Upper lobe of left lung (tissue), 6 donors: ENCODE data around the gene ISCU. TPM values are rescaled to one million over a fixed set of nuclear protein-coding genes. Genes with fewer than 3 reads are reported as not detected.

ENCODE experiments used
- ATAC-seq, 2 donors: fragments of 200-7000 bp; cut with Tn5 transposase; one replicate each; pipeline ENCODE4 v1.9.1; 2022; ENCODE audit warnings: mild to moderate bottlenecking in 2 of 2, moderate library complexity in 2 of 2; ENCODE audit not compliant: low FRiP score in 2 of 2
- DNase-seq, 2 donors: peaks; one replicate each; pipeline ENCODE4 v3.0.0-alpha.2; 2019 to 2020
- H3K27ac ChIP-seq, 4 donors: fragments of 200-600 bp; sonication (generic); one replicate each; pipeline ENCODE4 v1.5.1; 2016 to 2019
- H3K27me3 ChIP-seq, 4 donors: fragments of 200-600 bp; sonication (generic); one replicate each; pipeline ENCODE4 v1.5.1; 2017 to 2019
- H3K36me3 ChIP-seq, 4 donors: fragments of 200-600 bp; sonication (generic); one replicate each; pipeline ENCODE4 v1.5.1; 2016 to 2019
- H3K4me1 ChIP-seq, 4 donors: fragments of 200-600 bp; sonication (generic); one replicate each; pipeline ENCODE4 v1.5.1; 2018 to 2019
- H3K4me3 ChIP-seq, 4 donors: fragments of 200-600 bp; sonication (generic); one replicate each; pipeline ENCODE4 v1.5.1; 2017 to 2019; ENCODE audit warnings: mild to moderate bottlenecking in 2 of 4, moderate library complexity in 1 of 4
- H3K9me3 ChIP-seq, 4 donors: fragments of 200-600 bp; sonication (generic); one replicate each; pipeline ENCODE4 v1.5.1; 2018 to 2019
- EP300 ChIP-seq, 4 donors: sonication (generic); formaldehyde crosslinking; IDR thresholded peaks; one replicate each; pipeline ENCODE4 v1.5.1; 2017; ENCODE audit warnings: antibody characterized with exemption in 4 of 4, control low read depth in 2 of 4
- POLR2A ChIP-seq, 4 donors: fragments of 450-650 bp; IDR thresholded peaks; one replicate each; pipeline ENCODE4 v1.5.1; 2016 to 2017; ENCODE audit warnings: antibody characterized with exemption in 4 of 4, mild to moderate bottlenecking in 2 of 4
- POLR2AphosphoS5 ChIP-seq, 2 donors: sonication (generic); formaldehyde crosslinking; IDR thresholded peaks; one replicate each; pipeline ENCODE4 v1.5.1; 2017; ENCODE audit warnings: antibody characterized with exemption in 2 of 2
- WGBS, 2 donors: methylation state at CpG; one replicate each; pipeline ENCODE4 v1.1.5; 2017 to 2018; 5-methylcytosine and 5-hydroxymethylcytosine counted together
- total RNA-seq, 6 donors: library from RNA; depleted of rRNA in 4 of 6; stranded (reverse); fragments of >200 nt in 4 of 6; gene quantifications; one replicate each; pipeline versions ENCODE4 v1.1.0 to v1.2.1, GENCODE V29; 2016 to 2021
- TF ChIP-seq, protein P1 (sequence below), 6 experiments: fragments of 450-650 bp in 4 of 6; fragments of 200-600 bp in 2 of 6; sonication (generic) in 2 of 6; IDR thresholded peaks; one replicate each; pipeline ENCODE4 v1.5.1; 2016 to 2019; ENCODE audit warnings: antibody characterized with exemption in 6 of 6
- donor health status: DM: no; HTN: no; CAD: no; lungs with moderate emphysema.
- donor health status: DM: no; HTN: yes; CAD: no; lungs with severe emphysema.

ISCU gene
- 100 to 1,000 TPM; 130 to 192 (median 152) TPM for total RNA-seq

DNA sequence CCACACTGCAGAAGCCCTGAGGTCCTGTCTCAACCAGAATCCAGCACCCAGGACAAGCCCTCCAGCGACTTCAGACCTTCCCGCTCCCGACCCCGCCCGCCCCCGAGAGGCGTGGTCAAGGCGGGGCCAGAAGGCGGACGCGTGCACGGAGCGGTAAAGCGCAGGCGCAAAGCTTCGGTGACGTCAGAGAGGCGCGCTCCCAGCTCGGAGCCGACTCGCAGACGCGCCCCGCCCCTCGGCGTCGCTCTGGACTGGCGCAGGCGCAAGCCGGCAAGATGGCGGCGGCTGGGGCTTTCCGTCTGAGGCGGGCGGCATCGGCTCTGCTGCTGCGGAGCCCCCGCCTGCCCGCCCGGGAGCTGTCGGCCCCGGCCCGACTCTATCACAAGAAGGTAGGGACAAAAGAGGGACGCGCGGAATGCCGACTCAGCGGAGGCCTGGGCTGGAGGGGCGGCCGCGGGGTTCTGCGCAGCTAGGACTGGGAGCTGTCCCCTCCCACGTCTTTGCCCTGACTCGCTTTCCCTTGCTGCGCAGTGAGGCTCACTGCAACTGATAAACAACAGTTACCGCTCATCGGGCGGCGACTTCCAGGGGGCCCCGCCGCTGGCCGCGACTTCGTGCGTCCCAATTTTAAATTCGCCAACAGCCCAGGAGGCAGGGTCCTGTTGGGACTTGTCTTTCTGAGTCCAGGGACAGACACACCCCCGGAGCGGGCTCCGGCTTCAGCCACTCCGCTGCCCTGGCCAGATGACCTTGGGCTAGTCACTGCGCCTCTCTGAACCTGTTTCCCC lies at the start of gene ISCU:
Gene ISCU, plus strand, starts transcription at position 249 of the 788 bp plus-strand sequence. Its CDS starts 27 bp downstream, at position 276.
- DNase-seq (peak; percentile 97 to 99), ATAC-seq (peak; percentile 94 to 95)
- H3K4me3 ChIP-seq = peak within 1 kb of the TSS; percentile 64 to 95 (median 82)
- H3K27me3 ChIP-seq = no peaks in the 10 kb centered on the region
- peak within 1 kb of the TSS; percentile 87 to 95 (median 94) for H3K27ac ChIP-seq
- WGBS, 2 donors = 0 to 1% methylated on average over 14 to 41 of the region's 72 CpGs
- TF ChIP-seq POLR2A (IDR thresholded peaks at IDR 0.05) = peak; percentile 61 to 98 (median 92)
- peak; percentile 85 to 96 for TF ChIP-seq POLR2AphosphoS5 (IDR thresholded peaks at IDR 0.05)
- TF ChIP-seq EP300 (IDR thresholded peaks at IDR 0.05) = peak in 1 of 4 donors; percentile 46
- TF ChIP-seq, protein P1, sequence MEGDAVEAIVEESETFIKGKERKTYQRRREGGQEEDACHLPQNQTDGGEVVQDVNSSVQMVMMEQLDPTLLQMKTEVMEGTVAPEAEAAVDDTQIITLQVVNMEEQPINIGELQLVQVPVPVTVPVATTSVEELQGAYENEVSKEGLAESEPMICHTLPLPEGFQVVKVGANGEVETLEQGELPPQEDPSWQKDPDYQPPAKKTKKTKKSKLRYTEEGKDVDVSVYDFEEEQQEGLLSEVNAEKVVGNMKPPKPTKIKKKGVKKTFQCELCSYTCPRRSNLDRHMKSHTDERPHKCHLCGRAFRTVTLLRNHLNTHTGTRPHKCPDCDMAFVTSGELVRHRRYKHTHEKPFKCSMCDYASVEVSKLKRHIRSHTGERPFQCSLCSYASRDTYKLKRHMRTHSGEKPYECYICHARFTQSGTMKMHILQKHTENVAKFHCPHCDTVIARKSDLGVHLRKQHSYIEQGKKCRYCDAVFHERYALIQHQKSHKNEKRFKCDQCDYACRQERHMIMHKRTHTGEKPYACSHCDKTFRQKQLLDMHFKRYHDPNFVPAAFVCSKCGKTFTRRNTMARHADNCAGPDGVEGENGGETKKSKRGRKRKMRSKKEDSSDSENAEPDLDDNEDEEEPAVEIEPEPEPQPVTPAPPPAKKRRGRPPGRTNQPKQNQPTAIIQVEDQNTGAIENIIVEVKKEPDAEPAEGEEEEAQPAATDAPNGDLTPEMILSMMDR (IDR thresholded peaks at IDR 0.05) = peak in 3 of 6 experiments; percentile 18 to 28 (median 23)
- H3K36me3 ChIP-seq = peaks cover 15 to 39% (median 31%) of the 10 kb centered on the region in 4 donors
- no peaks in the 10 kb centered on the region for H3K9me3 ChIP-seq
- H3K4me1 ChIP-seq = peaks cover 36 to 74% (median 51%) of the 10 kb centered on the region in 4 donors

DNA sequence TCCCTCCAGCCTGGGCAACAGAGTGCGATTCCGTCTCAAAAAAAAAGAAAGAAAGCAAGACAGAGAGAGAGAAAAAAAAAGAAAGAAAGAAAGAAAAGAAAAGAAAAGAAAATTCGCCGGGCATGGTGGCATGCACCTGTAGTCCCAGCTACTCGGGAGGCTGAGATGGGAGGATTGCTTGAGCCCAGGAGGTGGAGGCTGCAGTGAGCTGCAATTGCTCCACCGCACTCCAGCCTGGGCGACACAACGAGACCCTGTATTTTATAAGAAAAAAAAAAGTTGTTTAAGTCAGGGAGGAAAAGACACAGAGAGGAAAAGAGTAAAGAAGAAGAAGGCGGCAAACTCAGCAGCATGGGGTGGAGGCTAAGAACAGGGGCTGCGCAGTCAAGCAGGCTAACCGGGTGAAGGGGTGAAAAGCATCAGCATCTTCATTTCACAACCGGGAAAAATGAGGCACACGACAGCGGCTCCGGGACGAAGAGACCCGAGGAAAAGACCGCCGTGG lies 47.9 kb upstream of the ISCU start:
- Histone ChIP-seq H3K36me3 (peaks cover 2 to 29% (median 19%) of the 10 kb centered on the region in 4 donors), H3K27me3 (no peaks in the 10 kb centered on the region), H3K27ac (peak overlapping the region in 2 of 4 donors; percentile 82 to 86), H3K4me3 (peak overlapping the region in 3 of 4 donors; percentile 69 to 91 (median 83)), H3K4me1 (peaks cover 11 to 32% (median 19%) of the 10 kb centered on the region in 4 donors), H3K9me3 (no peaks in the 10 kb centered on the region)
- TF ChIP-seq POLR2A (IDR thresholded peaks at IDR 0.05) = no peak
- no peak for TF ChIP-seq POLR2AphosphoS5 (IDR thresholded peaks at IDR 0.05)
- no peak for TF ChIP-seq EP300 (IDR thresholded peaks at IDR 0.05)
- TF ChIP-seq, protein P1 (IDR thresholded peaks at IDR 0.05) = no peak
- peak in 1 of 2 donors; percentile 9 for ATAC-seq
- no peak for DNase-seq
- WGBS, 2 donors = 28% methylated on average over 19 of the region's 19 CpGs

DNA sequence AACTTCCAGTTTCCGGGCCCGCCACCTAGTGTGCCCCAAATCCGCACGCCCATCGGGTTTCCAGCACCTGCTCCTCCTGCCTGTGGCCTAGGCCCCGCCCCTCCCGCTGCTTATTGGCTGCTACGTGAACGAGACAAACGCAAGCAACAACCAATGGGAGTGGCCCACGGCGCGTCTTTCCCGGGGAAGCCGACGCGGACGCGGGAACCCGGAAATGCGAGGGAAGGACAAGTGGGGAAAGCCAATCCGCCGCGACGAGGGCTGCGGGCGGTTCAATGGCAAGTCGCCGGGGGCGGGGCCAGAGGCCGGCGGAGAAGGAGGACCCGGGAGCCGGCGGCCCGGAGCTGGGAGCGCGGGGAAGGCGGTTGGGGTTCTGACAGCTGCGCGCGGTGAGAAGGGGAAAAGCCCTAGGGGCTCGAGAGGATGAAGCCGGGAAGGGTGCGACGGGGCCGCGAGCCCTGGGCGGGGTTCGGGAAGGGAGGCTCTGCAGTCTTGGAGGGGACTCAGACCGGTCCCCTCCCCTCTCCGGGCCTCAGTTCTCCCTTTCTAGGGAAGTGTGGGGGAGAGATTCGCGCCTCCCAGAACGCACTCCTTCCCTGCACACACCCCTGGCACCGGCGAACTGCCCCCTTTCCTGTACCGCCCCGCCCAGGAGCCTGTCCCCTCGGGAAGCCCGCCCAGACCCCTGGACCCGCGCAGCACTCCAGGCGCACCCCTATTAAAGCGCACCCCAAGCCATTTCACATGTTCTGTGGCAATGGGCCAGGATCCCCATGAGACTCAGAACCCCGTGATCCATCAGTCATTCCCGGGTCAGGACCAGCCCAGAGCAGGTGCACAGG lies 47.2 kb upstream of the ISCU start, which contains the start of gene FICD:
Gene FICD, plus strand, starts transcription at position 305 of the 842 bp plus-strand sequence. CDS start 1,696 bp downstream, outside the sequence.
- WGBS, 2 donors = 0% methylated on average over 39 to 61 of the region's 67 CpGs
- TF ChIP-seq, protein P1 (IDR thresholded peaks at IDR 0.05) = no peak
- TF ChIP-seq POLR2AphosphoS5 (IDR thresholded peaks at IDR 0.05) = peak; percentile 75 to 81
- TF ChIP-seq EP300 (IDR thresholded peaks at IDR 0.05) = no peak
- peak in 2 of 4 donors; percentile 48 to 70 for TF ChIP-seq POLR2A (IDR thresholded peaks at IDR 0.05)
- peak; percentile 99 to 100 for DNase-seq
- Histone ChIP-seq H3K4me3 (peak within 1 kb of the TSS; percentile 69 to 91 (median 78)), H3K9me3 (no peaks in the 10 kb centered on the region), H3K4me1 (peaks cover 11 to 32% (median 19%) of the 10 kb centered on the region in 4 donors), H3K36me3 (peaks cover 3 to 36% (median 24%) of the 10 kb centered on the region in 4 donors), H3K27ac (peak within 1 kb of the TSS; percentile 65 to 86 (median 82)), H3K27me3 (no peaks in the 10 kb centered on the region)
- peak; percentile 95 to 97 for ATAC-seq

DNA sequence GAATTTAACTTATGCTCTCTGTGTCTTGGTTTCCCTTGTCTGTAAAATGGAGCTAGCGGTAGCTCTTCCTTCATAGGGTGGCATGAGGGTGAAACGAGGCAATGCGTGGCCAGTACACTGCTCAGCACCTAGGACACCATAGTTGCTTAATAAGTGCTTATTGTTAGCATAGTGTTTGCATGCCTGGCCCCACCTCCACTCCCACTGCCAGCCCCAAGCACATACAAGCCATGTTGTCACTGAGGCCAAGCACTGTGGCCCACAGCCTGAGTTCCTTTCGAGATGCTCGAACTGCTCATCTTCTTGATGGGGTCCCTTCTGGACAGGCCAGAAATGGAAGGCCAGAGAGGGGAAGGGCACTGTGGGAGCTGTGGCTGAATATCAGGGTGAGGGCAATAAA lies 46.5 kb upstream of the ISCU start:
- Histone ChIP-seq H3K4me3 (peak overlapping the region; percentile 69 to 91 (median 78)), H3K9me3 (no peaks in the 10 kb centered on the region), H3K27me3 (no peaks in the 10 kb centered on the region), H3K4me1 (peaks cover 11 to 32% (median 19%) of the 10 kb centered on the region in 4 donors), H3K27ac (peak overlapping the region; percentile 65 to 86 (median 82)), H3K36me3 (peaks cover 10 to 43% (median 32%) of the 10 kb centered on the region in 4 donors)
- TF ChIP-seq POLR2A (IDR thresholded peaks at IDR 0.05) (no peak), EP300 (IDR thresholded peaks at IDR 0.05) (no peak), POLR2AphosphoS5 (IDR thresholded peaks at IDR 0.05) (no peak)
- TF ChIP-seq, protein P1 (IDR thresholded peaks at IDR 0.05) = no peak
- DNase-seq (no peak), ATAC-seq (peak in 1 of 2 donors; percentile 0)
- 26 to 72% methylated on average over 3 to 5 of the region's 5 CpGs for WGBS, 2 donors
